Inferior parietal cortex (tissue), 1 donor: ENCODE measurements around the gene MOG.

Experiments used
- DNase-seq: peaks from one replicate; pipeline ENCODE4 v3.0.0-alpha.2; 2016; ENCODE audit errors: extremely low spot score

MOG gene

DNA sequence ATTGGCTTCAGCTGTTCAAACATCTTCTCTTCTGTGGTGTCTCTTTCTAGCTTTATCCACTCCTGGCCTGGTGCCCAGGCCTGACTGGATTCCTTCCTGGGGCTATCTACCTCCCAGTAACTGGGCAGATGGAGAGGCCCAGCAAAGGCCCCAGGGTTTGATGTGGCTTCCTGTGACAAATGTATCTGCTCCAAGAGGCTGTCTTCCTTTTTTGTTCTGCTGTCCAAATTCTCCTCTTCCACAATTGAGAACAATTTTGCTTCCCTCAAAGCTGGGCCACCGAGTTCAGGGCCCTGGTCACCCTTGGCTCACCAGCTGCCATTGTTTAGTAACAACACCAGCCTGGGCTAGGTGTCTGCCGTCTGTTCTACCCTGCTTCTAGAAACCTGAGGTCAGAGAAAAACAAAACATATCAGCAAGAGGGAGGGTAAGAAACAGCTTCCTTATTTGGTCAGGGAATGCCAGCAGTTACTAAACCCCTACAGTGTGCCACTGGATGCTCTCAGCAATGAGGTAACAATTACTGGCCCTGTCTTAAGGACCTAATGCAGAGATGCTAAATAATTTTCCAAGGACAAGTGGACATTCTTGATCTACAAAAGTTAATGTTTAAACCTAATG, 20.2 kb downstream of the MOG start:
- DNase-seq: no peak

DNA sequence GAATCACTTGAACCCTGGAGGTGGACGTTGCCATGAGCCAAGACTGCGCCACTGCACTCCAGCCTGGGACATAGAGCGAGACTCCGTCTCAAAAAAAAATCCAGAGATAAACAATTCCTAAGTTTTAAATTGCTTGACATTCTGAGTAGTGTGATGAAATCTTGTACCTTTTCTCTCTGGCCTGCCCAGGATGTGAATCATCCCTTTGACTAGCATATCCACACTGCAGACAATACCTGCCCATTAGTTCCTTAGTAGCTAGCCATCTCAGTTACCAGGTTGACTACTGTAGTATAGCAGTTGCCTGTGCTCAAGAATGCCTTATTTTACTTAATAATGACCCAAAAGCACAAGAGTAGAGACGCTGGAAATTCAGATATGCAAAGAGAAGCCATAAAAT, 21.2 kb downstream of the MOG start:
- no peak for DNase-seq

DNA sequence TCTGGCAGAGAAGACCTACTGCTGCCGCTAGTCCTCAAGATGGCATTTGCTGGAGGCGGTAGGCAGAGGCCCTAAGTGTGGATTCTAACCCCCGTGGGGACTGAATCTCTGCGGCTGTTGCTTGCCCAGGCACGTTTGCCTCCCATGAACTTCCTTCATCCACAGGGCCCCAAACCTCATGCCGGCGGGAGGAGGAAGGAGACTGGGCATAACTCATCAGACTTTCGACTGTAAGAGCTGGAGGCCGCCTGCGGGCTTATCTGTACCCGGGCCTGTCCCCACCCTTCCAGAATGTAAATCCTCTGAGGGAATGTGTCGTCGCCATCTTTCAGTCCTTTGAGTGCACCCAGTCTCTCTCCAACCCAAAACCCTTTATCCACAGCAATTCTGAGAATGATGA, 23.1 kb downstream of the MOG start:
- no peak for DNase-seq

DNA sequence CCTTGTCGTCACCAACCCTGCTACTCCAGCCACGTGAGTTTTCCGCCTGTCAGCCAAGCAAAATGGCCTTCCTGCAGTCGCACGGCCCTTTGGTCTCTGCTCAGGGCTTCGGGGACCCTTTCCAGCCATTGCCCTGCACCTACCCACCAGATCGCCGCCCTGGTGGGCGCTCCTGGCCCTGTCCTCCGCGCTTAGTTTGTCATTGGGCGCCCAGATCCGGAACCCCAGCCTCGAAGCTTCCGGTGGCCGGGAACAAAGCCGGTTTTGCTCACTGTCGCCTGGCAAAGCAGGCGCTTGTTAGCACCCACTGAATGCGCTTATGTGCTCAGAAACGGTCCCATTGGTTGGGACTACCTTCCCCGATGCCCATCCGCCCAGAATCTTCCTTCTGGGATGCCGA, 23.5 kb downstream of the MOG start:
- no peak for DNase-seq

DNA sequence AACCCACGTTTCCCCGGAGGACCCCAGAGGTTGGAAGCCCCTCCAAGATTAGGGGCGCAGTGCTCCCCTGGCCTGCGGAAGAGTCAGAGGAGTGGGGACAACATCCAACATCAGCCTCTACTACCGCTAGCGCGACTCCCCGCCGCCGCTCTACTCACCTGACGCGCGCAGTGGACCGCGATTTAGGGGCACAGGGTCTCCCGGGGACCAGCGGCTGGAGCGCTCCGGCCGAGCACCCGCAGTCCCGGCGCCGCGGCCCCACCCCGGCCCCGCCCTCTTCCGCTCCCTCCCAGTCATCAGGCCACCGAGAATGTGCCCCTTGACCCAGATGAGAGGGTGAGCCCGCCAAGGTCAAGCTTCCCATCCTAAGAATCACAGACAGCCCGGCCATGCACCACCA, 24.0 kb downstream of the MOG start, which contains the start of gene ZFP57:
ZFP57 (minus strand) TSS at position 249 of the 400 bp plus-strand sequence. CDS start 4,149 bp downstream, outside the sequence.
- no peak for DNase-seq

DNA sequence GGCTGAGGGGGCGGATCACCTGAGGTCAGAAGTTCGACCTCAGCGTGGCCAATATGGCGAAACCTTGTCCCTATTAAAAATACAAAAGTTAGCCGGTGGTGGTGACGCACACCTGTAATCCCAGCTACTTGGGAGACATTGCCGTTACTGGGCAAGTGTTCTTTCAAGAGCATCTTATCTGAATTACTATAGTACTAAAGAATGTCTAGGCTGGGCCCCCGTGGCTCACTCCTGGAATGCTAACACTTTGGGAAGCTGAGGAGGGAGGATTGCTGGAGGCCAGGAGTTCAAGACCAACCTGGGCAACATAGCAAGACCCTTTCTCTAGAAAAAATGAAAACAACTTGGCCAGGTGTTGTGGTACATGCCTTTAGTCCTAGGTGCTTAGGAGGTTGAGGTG, 24.9 kb downstream of the MOG start:
- no peak for DNase-seq

DNA sequence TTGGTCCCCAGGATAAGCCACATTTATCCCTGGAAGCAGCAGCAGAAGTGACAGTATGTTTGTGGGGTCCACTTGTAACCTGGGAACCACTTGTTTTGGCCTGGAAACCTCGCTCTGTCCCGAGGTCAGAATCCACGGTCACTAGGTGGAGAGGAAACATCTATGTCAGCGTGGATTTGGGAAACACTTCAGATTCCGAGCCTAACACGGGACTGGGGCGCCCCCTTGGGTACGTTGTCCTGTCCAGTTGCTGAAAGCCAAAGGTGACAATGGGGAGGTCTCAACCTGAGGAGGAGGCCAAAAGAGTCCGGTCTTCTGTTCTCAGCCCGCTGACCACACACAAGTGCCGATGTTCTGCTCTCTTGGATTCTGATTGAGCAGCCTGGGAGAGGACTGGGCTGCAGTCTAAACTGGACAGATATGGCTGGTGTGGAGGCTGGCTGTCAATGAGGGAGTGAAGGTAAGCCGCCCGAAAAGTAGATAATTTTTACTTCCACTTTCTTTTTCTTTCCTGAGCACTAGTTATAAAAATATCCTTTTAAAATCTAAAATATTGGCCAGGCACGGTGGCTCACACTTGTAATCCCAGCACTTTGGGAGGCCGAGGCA, 28.9 kb downstream of the MOG start:
- DNase-seq: peak; percentile 27

DNA sequence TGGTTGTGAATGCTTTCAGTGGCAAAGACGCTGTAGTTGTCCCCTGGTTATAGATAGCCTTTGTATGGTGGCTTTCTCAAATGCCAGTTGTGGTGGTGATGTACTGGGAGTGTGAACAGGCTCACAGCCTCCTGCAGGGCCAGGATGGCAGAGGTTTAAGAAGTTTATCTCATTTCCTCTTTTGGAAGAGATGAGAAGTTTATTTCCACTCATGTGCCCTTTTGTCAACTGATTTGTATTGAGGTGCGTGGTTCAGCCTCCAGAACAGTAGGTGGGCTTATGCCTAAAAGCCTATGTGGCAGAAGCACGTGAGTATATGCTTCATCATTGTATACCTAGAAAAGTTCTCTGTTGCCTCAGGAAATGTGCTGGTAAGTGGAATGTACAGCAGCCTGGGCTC, 37.7 kb downstream of the MOG start:
- no peak for DNase-seq

DNA sequence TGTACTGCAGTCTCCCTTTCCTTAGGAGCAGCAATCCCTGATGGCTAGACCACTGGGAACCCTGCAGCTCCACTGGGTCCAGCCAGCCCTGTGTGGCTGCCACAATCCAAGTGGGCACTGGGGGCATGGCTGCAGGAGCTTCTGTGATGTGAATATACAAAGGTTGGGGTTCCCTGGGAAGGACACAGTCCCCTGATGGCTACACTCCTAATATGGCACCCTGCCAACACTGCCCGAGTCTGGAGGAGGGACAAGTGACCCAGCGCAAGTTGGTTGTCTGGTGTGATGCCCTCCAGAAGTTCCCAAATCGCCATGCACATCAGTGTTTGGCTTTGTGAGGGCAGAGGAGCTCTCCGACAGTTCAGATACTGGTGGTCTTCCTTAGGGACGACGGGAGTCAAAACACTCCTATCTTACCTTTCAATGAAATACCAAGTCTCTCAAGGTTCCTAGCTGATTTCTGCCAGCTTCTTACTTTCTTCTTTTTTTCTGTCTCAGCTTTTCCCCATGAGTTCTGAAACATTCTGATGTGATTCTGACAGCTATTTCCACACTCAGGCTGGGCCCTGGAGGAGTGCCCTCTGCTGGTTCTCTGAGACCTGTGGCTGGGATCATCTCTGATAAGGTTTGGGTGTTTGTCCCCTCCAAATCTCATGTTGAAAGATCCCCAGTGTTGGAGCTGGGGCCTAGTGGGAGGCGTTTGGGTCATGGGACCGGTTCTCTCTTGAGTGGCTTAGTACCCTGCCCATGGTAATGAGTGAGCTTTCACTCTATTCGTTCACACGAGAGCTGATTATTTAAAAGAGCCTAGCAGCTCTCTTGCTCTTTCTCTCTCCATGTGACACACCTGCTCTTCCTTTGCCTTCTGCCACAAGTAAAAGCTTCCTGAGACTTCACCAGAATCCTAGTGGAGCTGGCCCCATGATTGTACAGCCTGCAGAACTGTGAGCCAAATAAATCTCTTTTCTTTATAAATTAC, 39.5 kb downstream of the MOG start:
- DNase-seq: peak; percentile 47

DNA sequence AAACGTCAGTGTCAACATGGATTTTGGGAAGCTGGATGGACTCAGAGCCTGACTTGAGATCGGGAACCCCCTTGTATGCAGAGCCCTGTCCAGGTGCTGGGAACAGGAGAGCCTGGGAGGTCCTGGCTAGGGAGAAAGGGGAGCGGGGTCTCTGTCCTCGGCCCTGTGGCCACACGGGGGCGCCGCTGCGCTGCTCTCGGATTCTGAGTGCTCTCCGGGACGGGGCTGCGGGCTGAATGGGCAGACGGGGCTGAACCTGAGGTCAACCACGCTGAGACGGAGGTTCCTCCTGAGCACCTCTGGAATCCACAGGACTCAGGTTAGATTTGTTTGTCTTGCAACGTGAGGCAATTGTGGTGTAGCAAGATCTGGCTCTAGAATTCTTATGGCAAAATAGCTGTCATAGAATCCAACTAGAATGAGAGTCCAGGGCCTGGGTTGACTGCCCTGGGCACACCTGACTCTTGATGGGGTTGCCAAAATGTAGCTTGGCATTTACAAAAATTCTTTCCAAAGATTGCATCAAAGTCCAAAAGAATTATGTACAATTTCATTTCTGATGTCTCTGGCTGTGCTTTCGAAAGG, 45.7 kb downstream of the MOG start:
- no peak for DNase-seq

DNA sequence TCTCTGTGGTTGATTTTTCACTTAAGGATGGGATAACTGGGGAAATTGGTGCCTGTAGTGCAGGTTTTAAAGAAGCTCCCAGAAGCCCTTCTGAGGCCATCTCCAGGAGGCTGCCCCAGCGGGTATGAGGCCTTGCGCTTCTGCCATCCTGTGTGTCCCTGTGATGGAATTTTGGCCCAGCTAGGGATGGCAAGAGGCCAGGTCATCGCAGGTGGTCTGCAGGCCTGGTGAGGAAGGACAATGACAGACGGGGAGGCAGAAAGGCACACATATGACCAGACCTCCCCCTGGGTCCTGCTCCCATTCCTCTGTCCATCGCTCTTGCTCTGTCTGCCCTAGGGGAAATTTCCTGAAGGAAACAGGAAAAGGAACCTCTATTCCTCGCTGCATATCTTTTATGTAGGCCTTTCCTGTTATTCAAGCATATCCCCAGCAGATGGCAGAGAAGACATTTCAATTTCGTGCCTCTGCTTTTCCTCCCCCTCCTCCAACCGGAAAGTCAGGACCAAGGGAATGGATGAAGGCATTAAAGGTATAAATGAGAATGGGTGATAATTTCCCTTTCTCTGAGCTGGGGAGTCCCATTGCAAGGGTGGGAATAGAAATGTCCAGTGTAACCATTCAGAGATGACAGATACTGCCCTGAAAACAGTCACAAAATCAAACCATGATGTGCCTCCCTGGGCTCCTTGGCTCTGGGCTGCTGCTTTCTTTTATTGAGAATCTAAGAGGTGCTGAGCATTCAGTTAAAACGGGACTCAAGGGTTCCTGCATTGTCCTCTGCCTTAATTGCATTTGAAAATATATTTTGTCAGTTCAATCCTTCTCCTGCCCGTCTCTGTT, 48.7 kb downstream of the MOG start:
- DNase-seq: peak; percentile 76

DNA sequence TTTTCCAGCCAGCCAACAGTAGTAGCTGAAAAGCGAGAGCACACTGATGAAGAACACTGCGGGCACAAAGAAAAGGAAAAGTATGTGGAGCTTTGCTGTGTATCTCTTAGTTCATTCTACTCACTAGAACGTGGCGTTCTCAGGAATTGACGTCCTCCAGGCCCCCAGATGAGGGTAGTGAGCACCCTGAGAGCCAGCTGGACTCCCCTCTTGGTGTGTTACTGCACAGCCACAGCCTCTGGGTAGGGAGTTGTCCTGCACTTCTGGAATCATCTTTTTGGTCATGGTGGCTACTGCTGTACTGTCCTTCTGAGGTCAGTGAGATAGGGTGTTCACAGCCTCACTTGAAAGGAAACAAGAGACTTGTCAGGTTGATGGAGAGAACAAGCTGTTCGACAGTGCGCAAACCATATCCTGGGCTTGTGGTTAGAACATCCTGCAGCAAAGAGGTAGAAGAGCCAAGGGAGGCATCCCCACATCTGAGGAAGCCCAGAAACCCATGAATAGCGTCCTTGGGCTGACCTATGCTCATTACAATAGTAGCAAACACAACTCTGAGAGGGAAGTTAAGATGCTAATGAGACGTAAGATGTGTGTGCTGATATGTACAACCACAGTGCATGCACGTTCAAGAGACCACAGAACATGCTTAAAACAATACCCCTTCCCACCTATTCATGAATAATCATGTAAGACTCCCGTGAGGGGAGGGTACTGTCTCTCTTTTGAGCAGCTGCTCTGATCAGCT, 51.7 kb downstream of the MOG start:
- DNase-seq: no peak

DNA sequence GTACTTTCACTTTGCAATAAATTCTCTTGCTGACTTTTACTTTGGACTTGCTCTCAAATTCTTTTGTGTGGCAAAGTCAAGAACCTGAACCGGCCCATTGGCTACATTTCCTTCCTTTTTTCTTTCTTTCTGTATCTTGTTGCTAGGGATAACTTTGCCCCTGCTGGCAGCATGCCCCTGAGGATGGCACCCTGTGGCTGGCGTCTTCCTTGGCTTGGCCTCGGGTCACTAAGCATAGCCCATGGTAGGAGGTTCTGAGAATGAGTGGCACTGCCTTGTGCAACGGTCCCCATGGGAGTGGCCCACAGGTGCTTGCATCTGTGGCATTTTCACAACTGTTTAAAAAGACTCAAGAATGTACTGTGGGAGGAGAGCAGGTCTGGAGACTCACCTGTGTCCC, 52.3 kb downstream of the MOG start:
- no peak for DNase-seq

DNA sequence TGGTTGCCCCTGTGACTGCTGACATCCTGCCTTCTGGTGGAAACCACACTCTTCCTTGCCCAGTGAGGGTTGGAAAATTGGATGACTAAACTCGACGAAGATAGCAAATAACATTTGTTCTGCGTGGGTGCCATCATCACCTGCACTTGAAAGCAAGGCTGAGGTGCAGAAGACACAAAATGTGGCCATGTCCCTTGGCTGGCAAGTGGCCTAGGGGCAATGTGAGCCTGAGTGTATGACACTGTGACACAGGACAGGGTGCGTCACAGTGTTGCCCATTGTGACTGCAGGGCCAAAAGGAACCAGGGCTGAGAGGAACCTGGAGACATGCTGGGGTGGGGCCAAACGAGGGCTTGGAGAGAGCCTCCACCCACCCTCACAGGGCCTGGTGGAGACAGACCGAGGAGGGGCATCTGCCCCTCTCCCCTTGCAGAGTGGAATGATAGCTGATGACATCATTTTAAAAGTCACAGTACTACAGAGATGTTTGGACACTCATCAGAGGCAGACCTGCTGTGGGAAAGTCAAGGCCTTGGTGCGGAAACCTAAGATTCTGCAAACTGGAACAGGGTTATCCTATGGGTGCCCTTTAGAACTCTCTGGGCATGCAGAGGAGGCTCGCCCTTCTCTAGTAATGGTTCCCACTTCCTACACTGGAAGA, 53.5 kb downstream of the MOG start:
- no peak for DNase-seq

DNA sequence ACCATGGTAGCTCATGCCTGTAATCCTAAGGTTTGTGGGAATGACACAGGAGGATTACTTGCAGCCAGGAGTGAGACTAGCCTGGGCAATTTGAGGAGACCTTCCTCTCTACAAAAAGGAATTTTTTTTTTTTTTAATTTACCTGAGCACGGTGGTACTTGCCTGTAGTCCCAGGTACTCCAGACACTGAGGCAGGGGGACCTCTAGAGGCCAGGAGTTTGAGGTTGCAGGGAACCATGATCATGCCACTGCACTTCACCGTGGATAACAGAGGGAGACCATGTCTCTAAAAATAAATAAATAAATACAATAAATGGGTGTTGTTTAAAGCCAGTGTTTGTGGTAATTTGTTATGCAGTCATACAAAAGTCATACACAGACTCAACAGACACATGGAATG, 64.0 kb downstream of the MOG start:
- no peak for DNase-seq
